ENCODE data around the gene LPCAT2. TPM values are rescaled to one million over a fixed set of nuclear protein-coding genes. Genes with fewer than 3 reads are reported as not detected.

LPCAT2 gene
- total and polyA plus RNA-seq, 2 experiments from 2014 or later = 7.8 to 23.8 TPM

GRCh38 chr16:55499951-55500529 lies 8.8 kb upstream of the LPCAT2 start:
- Mint-ChIP-seq H3K27ac (no peak overlapping the region), H3K4me1 (peaks cover 11% of the 10 kb centered on the region; the same call in 2 of the 3 replicates), H3K27me3 (ENCODE audit: insufficient read depth, low read depth, poor library complexity) (peaks cover 5% of the 10 kb centered on the region), H3K36me3 (ENCODE audit: low read depth) (peaks cover 12% of the 10 kb centered on the region), H3K4me3 (no peak overlapping the region), H3K9me3 (no peaks in the 10 kb centered on the region)
- TF ChIP-seq POLR2AphosphoS5 (IDR thresholded peaks at IDR 0.05; ENCODE audit: low read depth) (no peak), CREB1 (CRISPR knock-in tag; IDR thresholded peaks at IDR 0.05; ENCODE audit: low read depth) (no peak), ZNF331 (CRISPR knock-in tag; IDR thresholded peaks at IDR 0.05; ENCODE audit: low read depth) (no peak), JUNB (IDR thresholded peaks at IDR 0.05; ENCODE audit: unreplicated experiment) (no peak), ZNF114 (CRISPR knock-in tag; IDR thresholded peaks at IDR 0.05) (no peak), EZH2 (IDR thresholded peaks at IDR 0.05; ENCODE audit: low read depth, unreplicated experiment) (no peak), ETS1 (IDR thresholded peaks at IDR 0.05) (no peak), STAT1 (IDR thresholded peaks at IDR 0.05; ENCODE audit: unreplicated experiment) (no peak), NANOG (IDR thresholded peaks at IDR 0.05; ENCODE audit: borderline replicate concordance) (no peak), CTCF (conservative IDR thresholded peaks at IDR 0.05; ENCODE audit: low read depth in 2 of 2) (no peak), EZH2phosphoT487 (IDR thresholded peaks at IDR 0.05; ENCODE audit: unreplicated experiment) (no peak)
- TF ChIP-seq, protein P1, sequence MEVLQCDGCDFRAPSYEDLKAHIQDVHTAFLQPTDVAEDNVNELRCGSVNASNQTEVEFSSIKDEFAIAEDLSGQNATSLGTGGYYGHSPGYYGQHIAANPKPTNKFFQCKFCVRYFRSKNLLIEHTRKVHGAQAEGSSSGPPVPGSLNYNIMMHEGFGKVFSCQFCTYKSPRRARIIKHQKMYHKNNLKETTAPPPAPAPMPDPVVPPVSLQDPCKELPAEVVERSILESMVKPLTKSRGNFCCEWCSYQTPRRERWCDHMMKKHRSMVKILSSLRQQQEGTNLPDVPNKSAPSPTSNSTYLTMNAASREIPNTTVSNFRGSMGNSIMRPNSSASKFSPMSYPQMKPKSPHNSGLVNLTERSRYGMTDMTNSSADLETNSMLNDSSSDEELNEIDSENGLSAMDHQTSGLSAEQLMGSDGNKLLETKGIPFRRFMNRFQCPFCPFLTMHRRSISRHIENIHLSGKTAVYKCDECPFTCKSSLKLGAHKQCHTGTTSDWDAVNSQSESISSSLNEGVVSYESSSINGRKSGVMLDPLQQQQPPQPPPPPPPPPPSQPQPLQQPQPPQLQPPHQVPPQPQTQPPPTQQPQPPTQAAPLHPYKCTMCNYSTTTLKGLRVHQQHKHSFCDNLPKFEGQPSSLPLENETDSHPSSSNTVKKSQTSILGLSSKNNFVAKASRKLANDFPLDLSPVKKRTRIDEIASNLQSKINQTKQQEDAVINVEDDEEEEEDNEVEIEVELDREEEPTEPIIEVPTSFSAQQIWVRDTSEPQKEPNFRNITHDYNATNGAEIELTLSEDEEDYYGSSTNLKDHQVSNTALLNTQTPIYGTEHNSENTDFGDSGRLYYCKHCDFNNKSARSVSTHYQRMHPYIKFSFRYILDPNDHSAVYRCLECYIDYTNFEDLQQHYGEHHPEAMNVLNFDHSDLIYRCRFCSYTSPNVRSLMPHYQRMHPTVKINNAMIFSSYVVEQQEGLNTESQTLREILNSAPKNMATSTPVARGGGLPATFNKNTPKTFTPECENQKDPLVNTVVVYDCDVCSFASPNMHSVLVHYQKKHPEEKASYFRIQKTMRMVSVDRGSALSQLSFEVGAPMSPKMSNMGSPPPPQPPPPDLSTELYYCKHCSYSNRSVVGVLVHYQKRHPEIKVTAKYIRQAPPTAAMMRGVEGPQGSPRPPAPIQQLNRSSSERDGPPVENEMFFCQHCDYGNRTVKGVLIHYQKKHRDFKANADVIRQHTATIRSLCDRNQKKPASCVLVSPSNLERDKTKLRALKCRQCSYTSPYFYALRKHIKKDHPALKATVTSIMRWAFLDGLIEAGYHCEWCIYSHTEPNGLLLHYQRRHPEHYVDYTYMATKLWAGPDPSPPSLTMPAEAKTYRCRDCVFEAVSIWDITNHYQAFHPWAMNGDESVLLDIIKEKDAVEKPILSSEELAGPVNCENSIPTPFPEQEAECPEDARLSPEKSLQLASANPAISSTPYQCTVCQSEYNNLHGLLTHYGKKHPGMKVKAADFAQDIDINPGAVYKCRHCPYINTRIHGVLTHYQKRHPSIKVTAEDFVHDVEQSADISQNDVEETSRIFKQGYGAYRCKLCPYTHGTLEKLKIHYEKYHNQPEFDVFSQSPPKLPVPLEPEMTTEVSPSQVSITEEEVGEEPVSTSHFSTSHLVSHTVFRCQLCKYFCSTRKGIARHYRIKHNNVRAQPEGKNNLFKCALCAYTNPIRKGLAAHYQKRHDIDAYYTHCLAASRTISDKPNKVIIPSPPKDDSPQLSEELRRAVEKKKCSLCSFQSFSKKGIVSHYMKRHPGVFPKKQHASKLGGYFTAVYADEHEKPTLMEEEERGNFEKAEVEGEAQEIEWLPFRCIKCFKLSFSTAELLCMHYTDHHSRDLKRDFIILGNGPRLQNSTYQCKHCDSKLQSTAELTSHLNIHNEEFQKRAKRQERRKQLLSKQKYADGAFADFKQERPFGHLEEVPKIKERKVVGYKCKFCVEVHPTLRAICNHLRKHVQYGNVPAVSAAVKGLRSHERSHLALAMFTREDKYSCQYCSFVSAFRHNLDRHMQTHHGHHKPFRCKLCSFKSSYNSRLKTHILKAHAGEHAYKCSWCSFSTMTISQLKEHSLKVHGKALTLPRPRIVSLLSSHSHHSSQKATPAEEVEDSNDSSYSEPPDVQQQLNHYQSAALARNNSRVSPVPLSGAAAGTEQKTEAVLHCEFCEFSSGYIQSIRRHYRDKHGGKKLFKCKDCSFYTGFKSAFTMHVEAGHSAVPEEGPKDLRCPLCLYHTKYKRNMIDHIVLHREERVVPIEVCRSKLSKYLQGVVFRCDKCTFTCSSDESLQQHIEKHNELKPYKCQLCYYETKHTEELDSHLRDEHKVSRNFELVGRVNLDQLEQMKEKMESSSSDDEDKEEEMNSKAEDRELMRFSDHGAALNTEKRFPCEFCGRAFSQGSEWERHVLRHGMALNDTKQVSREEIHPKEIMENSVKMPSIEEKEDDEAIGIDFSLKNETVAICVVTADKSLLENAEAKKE (CRISPR knock-in tag; IDR thresholded peaks at IDR 0.05) = no peak
- TF ChIP-seq, protein P2, sequence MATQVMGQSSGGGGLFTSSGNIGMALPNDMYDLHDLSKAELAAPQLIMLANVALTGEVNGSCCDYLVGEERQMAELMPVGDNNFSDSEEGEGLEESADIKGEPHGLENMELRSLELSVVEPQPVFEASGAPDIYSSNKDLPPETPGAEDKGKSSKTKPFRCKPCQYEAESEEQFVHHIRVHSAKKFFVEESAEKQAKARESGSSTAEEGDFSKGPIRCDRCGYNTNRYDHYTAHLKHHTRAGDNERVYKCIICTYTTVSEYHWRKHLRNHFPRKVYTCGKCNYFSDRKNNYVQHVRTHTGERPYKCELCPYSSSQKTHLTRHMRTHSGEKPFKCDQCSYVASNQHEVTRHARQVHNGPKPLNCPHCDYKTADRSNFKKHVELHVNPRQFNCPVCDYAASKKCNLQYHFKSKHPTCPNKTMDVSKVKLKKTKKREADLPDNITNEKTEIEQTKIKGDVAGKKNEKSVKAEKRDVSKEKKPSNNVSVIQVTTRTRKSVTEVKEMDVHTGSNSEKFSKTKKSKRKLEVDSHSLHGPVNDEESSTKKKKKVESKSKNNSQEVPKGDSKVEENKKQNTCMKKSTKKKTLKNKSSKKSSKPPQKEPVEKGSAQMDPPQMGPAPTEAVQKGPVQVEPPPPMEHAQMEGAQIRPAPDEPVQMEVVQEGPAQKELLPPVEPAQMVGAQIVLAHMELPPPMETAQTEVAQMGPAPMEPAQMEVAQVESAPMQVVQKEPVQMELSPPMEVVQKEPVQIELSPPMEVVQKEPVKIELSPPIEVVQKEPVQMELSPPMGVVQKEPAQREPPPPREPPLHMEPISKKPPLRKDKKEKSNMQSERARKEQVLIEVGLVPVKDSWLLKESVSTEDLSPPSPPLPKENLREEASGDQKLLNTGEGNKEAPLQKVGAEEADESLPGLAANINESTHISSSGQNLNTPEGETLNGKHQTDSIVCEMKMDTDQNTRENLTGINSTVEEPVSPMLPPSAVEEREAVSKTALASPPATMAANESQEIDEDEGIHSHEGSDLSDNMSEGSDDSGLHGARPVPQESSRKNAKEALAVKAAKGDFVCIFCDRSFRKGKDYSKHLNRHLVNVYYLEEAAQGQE (IDR thresholded peaks at IDR 0.05; ENCODE audit: unreplicated experiment) = no peak
- Histone ChIP-seq H3K9me2 (ENCODE audit: insufficient read depth) (no peaks in the 10 kb centered on the region), H3K27ac (ENCODE audit: low read depth) (no peak overlapping the region), H3K79me2 (replicated peaks; ENCODE audit: insufficient read depth) (no peaks in the 10 kb centered on the region), H3K4me2 (no peak overlapping the region), H4K20me1 (replicated peaks; ENCODE audit: insufficient read depth) (no peaks in the 10 kb centered on the region; the same call in 1 of the 2 replicates), H3K4me3 (no peak overlapping the region), H3K36me3 (ENCODE audit: insufficient read depth) (no peaks in the 10 kb centered on the region; the same call in 1 of the 2 replicates), H3K27me3 (ENCODE audit: insufficient read depth) (no peaks in the 10 kb centered on the region), H3K4me1 (ENCODE audit: insufficient read depth) (peaks cover 13% of the 10 kb centered on the region), H3F3A (replicated peaks; ENCODE audit: low read depth) (no peaks in the 10 kb centered on the region), H2AFZ (no peak overlapping the region)
- no peak for DNase-seq (ENCODE audit: low spot score)
- no peak for ATAC-seq
